MM.1S (cell line): ENCODE measurements around the gene TBX18.

Experiments
- EZH2 ChIP-seq: fragments of 300-600 bp; sonication (generic); optimal IDR thresholded peaks from 2 replicates; pipeline ENCODE3; 2017; ENCODE audit warnings: low read depth, mild to moderate bottlenecking, antibody characterized with exemption, low read length, mixed read lengths
- EZH2phosphoT487 ChIP-seq: fragments of 300-600 bp; sonication (generic); IDR thresholded peaks from 2 replicates; pipeline ENCODE4 v1.6.1; 2018; ENCODE audit warnings: antibody characterized with exemption, low read length
- TF ChIP-seq, protein P1 (sequence below): fragments of 300-600 bp; sonication (generic); IDR thresholded peaks from 2 replicates; pipeline ENCODE4 v1.5.1; 2016; ENCODE audit warnings: antibody characterized with exemption, low read length, mixed read lengths

DNA sequence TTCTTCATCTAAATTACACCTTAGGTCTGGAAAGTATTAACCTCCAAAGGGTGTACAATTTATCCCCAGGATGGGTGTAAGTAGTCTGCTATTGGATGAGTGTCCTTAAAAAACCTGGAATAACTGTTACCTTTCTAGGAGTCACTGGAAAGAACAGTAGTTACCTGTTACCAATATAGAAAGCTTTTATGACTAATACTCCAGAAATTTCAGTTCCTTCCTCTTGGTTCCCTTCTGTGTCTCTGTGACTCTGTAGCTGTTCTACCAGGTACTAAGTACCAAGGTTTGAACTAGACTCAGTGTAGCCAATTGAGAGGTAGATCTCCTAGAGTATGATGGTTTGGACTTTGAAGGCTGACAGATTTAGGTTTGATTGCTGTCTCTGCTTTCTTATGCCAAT, 47.0 kb upstream of the TBX18 start:
- TF ChIP-seq, protein P1, sequence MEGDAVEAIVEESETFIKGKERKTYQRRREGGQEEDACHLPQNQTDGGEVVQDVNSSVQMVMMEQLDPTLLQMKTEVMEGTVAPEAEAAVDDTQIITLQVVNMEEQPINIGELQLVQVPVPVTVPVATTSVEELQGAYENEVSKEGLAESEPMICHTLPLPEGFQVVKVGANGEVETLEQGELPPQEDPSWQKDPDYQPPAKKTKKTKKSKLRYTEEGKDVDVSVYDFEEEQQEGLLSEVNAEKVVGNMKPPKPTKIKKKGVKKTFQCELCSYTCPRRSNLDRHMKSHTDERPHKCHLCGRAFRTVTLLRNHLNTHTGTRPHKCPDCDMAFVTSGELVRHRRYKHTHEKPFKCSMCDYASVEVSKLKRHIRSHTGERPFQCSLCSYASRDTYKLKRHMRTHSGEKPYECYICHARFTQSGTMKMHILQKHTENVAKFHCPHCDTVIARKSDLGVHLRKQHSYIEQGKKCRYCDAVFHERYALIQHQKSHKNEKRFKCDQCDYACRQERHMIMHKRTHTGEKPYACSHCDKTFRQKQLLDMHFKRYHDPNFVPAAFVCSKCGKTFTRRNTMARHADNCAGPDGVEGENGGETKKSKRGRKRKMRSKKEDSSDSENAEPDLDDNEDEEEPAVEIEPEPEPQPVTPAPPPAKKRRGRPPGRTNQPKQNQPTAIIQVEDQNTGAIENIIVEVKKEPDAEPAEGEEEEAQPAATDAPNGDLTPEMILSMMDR = no peak
- TF ChIP-seq EZH2phosphoT487 (no peak), EZH2 (no peak)
